ENCODE measurements around the gene SLC38A10. TPM values are rescaled to one million over a fixed set of nuclear protein-coding genes. Genes with fewer than 3 reads are reported as not detected.
"Not testable (repeated sequence)": the region's sequence is repeated elsewhere in the genome, so short reads cannot be mapped to it uniquely, and the experiment has no call there.

The SLC38A10 gene
- total and polyA plus RNA-seq, 2 of the 4 experiments (the other 2 are of a cell fraction) = 12.7 to 46.7 TPM

DNA sequence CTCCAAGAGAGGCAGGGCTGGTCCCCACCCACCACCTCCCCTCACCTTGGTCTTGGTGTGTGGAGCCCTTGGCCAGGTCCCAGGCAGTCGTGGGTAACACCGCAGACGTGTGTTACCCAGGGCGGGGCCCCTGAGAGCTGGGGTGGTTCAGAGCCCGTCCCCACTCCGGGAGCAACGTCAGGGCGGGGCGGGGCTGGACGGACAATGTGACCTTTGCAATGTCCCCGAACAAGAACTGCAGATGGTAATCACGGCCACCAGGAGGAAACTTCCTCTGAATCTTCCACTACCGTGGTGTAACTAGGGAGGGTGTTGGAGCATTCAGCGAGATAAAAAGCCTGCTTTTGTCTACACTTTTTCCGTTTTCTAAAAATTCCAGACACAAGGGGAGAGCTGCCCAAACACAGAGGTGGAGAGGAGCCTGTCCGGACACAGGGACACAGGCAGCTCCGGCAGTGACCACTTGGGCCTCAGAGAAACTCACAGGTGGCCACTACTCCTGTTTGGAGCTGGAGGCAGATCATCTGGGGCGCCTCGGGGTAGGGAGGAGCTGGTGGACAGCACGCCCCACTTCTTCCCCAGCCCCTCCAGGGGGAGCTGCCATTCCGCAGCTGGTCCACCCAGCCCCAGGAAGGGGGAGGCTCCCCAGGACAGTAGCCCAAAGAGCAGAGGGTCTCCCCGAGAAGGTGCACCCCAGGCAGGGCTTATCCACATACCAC, 14.2 kb upstream of the SLC38A10 start (continued):
- TF ChIP-seq, protein P1, sequence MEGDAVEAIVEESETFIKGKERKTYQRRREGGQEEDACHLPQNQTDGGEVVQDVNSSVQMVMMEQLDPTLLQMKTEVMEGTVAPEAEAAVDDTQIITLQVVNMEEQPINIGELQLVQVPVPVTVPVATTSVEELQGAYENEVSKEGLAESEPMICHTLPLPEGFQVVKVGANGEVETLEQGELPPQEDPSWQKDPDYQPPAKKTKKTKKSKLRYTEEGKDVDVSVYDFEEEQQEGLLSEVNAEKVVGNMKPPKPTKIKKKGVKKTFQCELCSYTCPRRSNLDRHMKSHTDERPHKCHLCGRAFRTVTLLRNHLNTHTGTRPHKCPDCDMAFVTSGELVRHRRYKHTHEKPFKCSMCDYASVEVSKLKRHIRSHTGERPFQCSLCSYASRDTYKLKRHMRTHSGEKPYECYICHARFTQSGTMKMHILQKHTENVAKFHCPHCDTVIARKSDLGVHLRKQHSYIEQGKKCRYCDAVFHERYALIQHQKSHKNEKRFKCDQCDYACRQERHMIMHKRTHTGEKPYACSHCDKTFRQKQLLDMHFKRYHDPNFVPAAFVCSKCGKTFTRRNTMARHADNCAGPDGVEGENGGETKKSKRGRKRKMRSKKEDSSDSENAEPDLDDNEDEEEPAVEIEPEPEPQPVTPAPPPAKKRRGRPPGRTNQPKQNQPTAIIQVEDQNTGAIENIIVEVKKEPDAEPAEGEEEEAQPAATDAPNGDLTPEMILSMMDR (conservative IDR thresholded peaks at IDR 0.05; ENCODE audit: low read depth, low read length) = peak; percentile 48

DNA sequence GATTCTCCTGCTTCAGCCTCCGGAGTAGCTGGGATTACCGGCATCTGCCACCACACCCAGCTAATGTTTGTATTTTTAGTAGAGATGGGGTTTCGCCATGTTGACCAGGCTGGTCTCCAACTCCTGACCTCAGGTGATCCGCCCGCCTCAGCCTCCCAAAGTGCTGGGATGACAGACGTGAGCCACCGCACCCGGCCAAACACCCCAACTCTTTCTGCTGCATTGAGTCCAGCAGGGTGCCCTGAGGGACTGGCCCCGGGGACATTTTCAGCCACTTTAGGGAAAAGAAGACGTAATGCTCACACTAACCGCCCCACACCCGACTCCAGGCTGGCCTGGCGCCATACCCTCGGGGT, 13.7 kb upstream of the SLC38A10 start:
- in situ Hi-C loops (cut with MboI; ENCODE audit: low sequenced_read_pairs); DNase-seq; H3K36me3 ChIP-seq (ENCODE audit: control insufficient read depth, insufficient read depth, low read length); H3K4me1 ChIP-seq (ENCODE audit: control insufficient read depth, insufficient read depth, low read length); H3K4me2 ChIP-seq (ENCODE audit: low read depth, low read length); H3K18ac ChIP-seq (ENCODE audit: low read depth, low read length); H3K4me3 ChIP-seq (ENCODE audit: insufficient read depth, low read depth, low read length); H3K27ac ChIP-seq (ENCODE audit: insufficient read depth, low read length); dilution Hi-C loops (cut with HindIII; ENCODE audit: low sequenced_read_pairs, unreplicated experiment); H3K56ac ChIP-seq (ENCODE audit: extremely low read depth, insufficient read depth, low read length); H3K79me1 ChIP-seq (ENCODE audit: low read depth in 1 of 2, low read length in 2 of 2); H3K9ac ChIP-seq (ENCODE audit: low read depth, low read length); H3K9me1 ChIP-seq (ENCODE audit: insufficient read depth, low read length); H4K5ac ChIP-seq (ENCODE audit: low read depth, low read length); H4K91ac ChIP-seq (ENCODE audit: insufficient read depth, low read depth, low read length); ATAC-seq (ENCODE audit: low read depth); H2AK5ac ChIP-seq (ENCODE audit: low read depth, low read length); intact Hi-C loops (cut with micrococcal nuclease); POLR2A ChIA-PET (ENCODE audit: unreplicated experiment); BruUV-seq (replicated peaks); H3K14ac ChIP-seq (replicated peaks; ENCODE audit: low read depth, low read length); H4K20me1 ChIP-seq (ENCODE audit: insufficient read depth, low read length); H3K9me3 ChIP-seq (ENCODE audit: control insufficient read depth, insufficient read depth, low read length); H2BK15ac ChIP-seq (ENCODE audit: low read depth, low read length); H2BK20ac ChIP-seq (ENCODE audit: low read depth, low read length); H3K23ac ChIP-seq (ENCODE audit: low read depth, low read length); H2BK5ac ChIP-seq (ENCODE audit: low read depth, low read length, poor library complexity, severe bottlenecking): not testable (repeated sequence)
- H2AK9ac ChIP-seq (replicated peaks; ENCODE audit: low read depth, low read length, poor library complexity) = peak overlapping the region; percentile 55
- H2BK120ac ChIP-seq (ENCODE audit: low read depth, low read length) = 0 out of 2 replicates have a peak overlapping the region, but pooled peaks have one; percentile 18
- H3K4ac ChIP-seq (ENCODE audit: low read depth, low read length) = peak overlapping the region; percentile 64
- peak overlapping the region; percentile 87 for H2AFZ ChIP-seq (replicated peaks; ENCODE audit: low read length, poor library complexity)
- peak overlapping the region in 1 of 2 experiments; percentile 14; a peak in 1 of 4 replicates for H4K8ac ChIP-seq (ENCODE audit: low read depth in 2 of 2, low read length in 2 of 2)
- WGBS, 2 experiments (ENCODE audit: extremely low coverage in 2 of 2, insufficient read length in 1 of 2) = 96% methylated on average over 5 of the region's 14 CpGs; no CpG with 5 or more reads in 1 of the 2 experiments
- H3K27me3 ChIP-seq (ENCODE audit: control insufficient read depth, insufficient read depth, low read length) = peaks cover 12% of the 10 kb centered on the region; the same call in 1 of the 2 replicates
- CTCF ChIA-PET = interaction anchor here (0.9 to 1.1 kb wide), 2 partner anchors 16 to 86 kb away, joined by 3 to 4 read pairs; partner anchors contain the start of gene BAHCC1

Measured in IMR-90 (cell line).